ENCODE data around the gene SNRNP25.

The SNRNP25 gene

GRCh38 chr16:67183-67791 lies 13.7 kb downstream of the SNRNP25 start:
- TF ChIP-seq SIN3A (IDR thresholded peaks at IDR 0.05; ENCODE audit: borderline replicate concordance, insufficient read depth, low read length), result no peak
- no peak for TF ChIP-seq FOXP2 (optimal IDR thresholded peaks at IDR 0.05; ENCODE audit: borderline replicate concordance, extremely low read depth, extremely low read length, insufficient read depth)

GRCh38 chr16:67884-68789 lies 14.5 kb downstream of the SNRNP25 start:
- TF ChIP-seq TAF1 (IDR thresholded peaks at IDR 0.05; ENCODE audit: borderline replicate concordance, insufficient read depth, low read length) (no peak), FOXP2 (optimal IDR thresholded peaks at IDR 0.05; ENCODE audit: borderline replicate concordance, extremely low read depth, extremely low read length, insufficient read depth) (no peak), REST (IDR thresholded peaks at IDR 0.05; ENCODE audit: insufficient read depth in 1 of 2, low read depth in 2 of 2, low read length in 2 of 2) (no peak), POLR2AphosphoS5 (IDR thresholded peaks at IDR 0.05; ENCODE audit: low read depth, low read length) (no peak), SIN3A (IDR thresholded peaks at IDR 0.05; ENCODE audit: borderline replicate concordance, insufficient read depth, low read length) (no peak)

- TF ChIP-seq TAF1 (IDR thresholded peaks at IDR 0.05; ENCODE audit: borderline replicate concordance, insufficient read depth, low read length), result no peak
- no peak for TF ChIP-seq FOXP2 (optimal IDR thresholded peaks at IDR 0.05; ENCODE audit: borderline replicate concordance, extremely low read depth, extremely low read length, insufficient read depth)
- no peak for TF ChIP-seq REST (IDR thresholded peaks at IDR 0.05; ENCODE audit: insufficient read depth in 1 of 2, low read depth in 2 of 2, low read length in 2 of 2)
- no peak for TF ChIP-seq POLR2AphosphoS5 (IDR thresholded peaks at IDR 0.05; ENCODE audit: low read depth, low read length)
- TF ChIP-seq SIN3A (IDR thresholded peaks at IDR 0.05; ENCODE audit: borderline replicate concordance, insufficient read depth, low read length), result no peak
These were observed 15.6 kb downstream of the SNRNP25 start for GRCh38 chr16:69181-69580.

GRCh38 chr16:71210-71539 lies 17.5 kb downstream of the SNRNP25 start:
- TF ChIP-seq REST (IDR thresholded peaks at IDR 0.05; ENCODE audit: insufficient read depth in 1 of 2, low read depth in 2 of 2, low read length in 2 of 2) (no peak), TAF1 (IDR thresholded peaks at IDR 0.05; ENCODE audit: borderline replicate concordance, insufficient read depth, low read length) (no peak), POLR2AphosphoS5 (IDR thresholded peaks at IDR 0.05; ENCODE audit: low read depth, low read length) (no peak), SIN3A (IDR thresholded peaks at IDR 0.05; ENCODE audit: borderline replicate concordance, insufficient read depth, low read length) (no peak), FOXP2 (optimal IDR thresholded peaks at IDR 0.05; ENCODE audit: borderline replicate concordance, extremely low read depth, extremely low read length, insufficient read depth) (no peak)

- 0 out of 2 replicates have a peak, but pooled peaks have one; percentile 50 for TF ChIP-seq TAF1 (IDR thresholded peaks at IDR 0.05; ENCODE audit: borderline replicate concordance, insufficient read depth, low read length)
- peak; percentile 39; the same call in 1 of the 2 replicates for TF ChIP-seq POLR2AphosphoS5 (IDR thresholded peaks at IDR 0.05; ENCODE audit: low read depth, low read length)
- TF ChIP-seq FOXP2 (optimal IDR thresholded peaks at IDR 0.05; ENCODE audit: borderline replicate concordance, extremely low read depth, extremely low read length, insufficient read depth), result no peak
These were observed 18.1 kb downstream of the SNRNP25 start for GRCh38 chr16:71540-72401.
